22Rv1 (cell line): ENCODE results near the gene KRT4.

Experiments used
- CTCF ChIP-seq: fragments of 450-650 bp; IDR thresholded peaks from 2 replicates; pipeline ENCODE4 v1.5.1; 2017; ENCODE audit warnings: mild to moderate bottlenecking
- ZFX ChIP-seq: fragments of 450-650 bp; IDR thresholded peaks from 2 replicates; pipeline ENCODE4 v1.6.1; 2017; ENCODE audit warnings: antibody characterized with exemption, borderline replicate concordance

GRCh38 chr12:52823761-52824450 is 10.0 kb upstream of the KRT4 start:
- no peak for TF ChIP-seq CTCF
- no peak for TF ChIP-seq ZFX
